GM21619 (cell line): ENCODE results near the gene FBXO24.
"Not testable (repeated sequence)": the region's sequence is repeated elsewhere in the genome, so short reads cannot be mapped to it uniquely, and the experiment has no call there.

Experiments used
- ATAC-seq: cut with Tn5 transposase; IDR thresholded peaks from one replicate; pipeline ENCODE4 v1.9.1; 2021; ENCODE audit not compliant: unreplicated experiment

Gene FBXO24

GRCh38 chr7:100586266-100587025 is at the start of gene FBXO24:
Gene FBXO24, plus strand, starts transcription at chr7:100586328. Its CDS starts 298 bp downstream, at chr7:100586626.
- peak; percentile 79 for ATAC-seq

GRCh38 chr7:100536695-100537094 is 49.4 kb upstream of the FBXO24 start:
- not testable (repeated sequence) for ATAC-seq

GRCh38 chr7:100538348-100538653 is 47.8 kb upstream of the FBXO24 start:
- ATAC-seq, result no peak

- ATAC-seq, result peak; percentile 89
These were observed 47.3 kb upstream of the FBXO24 start, which contains the start of gene AGFG2 for GRCh38 chr7:100538654-100539435. Gene AGFG2, plus strand, starts transcription at chr7:100539203. Its CDS starts 144 bp downstream, at chr7:100539347.

GRCh38 chr7:100539436-100540006 is 46.6 kb upstream of the FBXO24 start:
- ATAC-seq, result no peak

GRCh38 chr7:100540073-100540723 is 45.9 kb upstream of the FBXO24 start:
- no peak for ATAC-seq

GRCh38 chr7:100541309-100541708 is 44.8 kb upstream of the FBXO24 start:
- not testable (repeated sequence) for ATAC-seq

GRCh38 chr7:100543586-100543985 is 42.5 kb upstream of the FBXO24 start:
- ATAC-seq, result no peak

GRCh38 chr7:100544386-100544785 is 41.7 kb upstream of the FBXO24 start:
- no peak for ATAC-seq

GRCh38 chr7:100544967-100545359 is 41.2 kb upstream of the FBXO24 start:
- ATAC-seq, result no peak

GRCh38 chr7:100545360-100546128 is 40.6 kb upstream of the FBXO24 start:
- peak; percentile 57 for ATAC-seq

- peak; percentile 36 for ATAC-seq
These were observed 39.8 kb upstream of the FBXO24 start for GRCh38 chr7:100546129-100546925.

GRCh38 chr7:100546926-100547800 is 39.0 kb upstream of the FBXO24 start:
- ATAC-seq, result no peak

GRCh38 chr7:100547872-100548271 is 38.3 kb upstream of the FBXO24 start:
- no peak for ATAC-seq

- not testable (repeated sequence) for ATAC-seq
These were observed 37.7 kb upstream of the FBXO24 start for GRCh38 chr7:100548446-100548845.

- no peak for ATAC-seq
These were observed 33.6 kb upstream of the FBXO24 start for GRCh38 chr7:100552532-100552931.

GRCh38 chr7:100553032-100553431 is 33.1 kb upstream of the FBXO24 start:
- no peak for ATAC-seq

GRCh38 chr7:100555701-100556100 is 30.4 kb upstream of the FBXO24 start:
- no peak for ATAC-seq

GRCh38 chr7:100556541-100556940 is 29.6 kb upstream of the FBXO24 start:
- no peak for ATAC-seq
